Measurements from ENCODE around the gene STRADB.

The STRADB gene

GRCh38 chr2:201425952-201426351 is 25.6 kb upstream of the STRADB start:
- ChIA-PET POLR2A (no interaction called here), CTCF (interaction anchor here (0.5 to 1.1 kb wide), 2 partner anchors 9 to 244 kb away, joined by 3 read pairs; no protein-coding TSS in a partner anchor)
- Histone ChIP-seq H3K9me3 (ENCODE audit: control insufficient read depth, insufficient read depth, low read depth, low read length) (no peaks in the 10 kb centered on the region), H3K4me1 (ENCODE audit: control insufficient read depth, insufficient read depth, low read length) (peaks cover 5% of the 10 kb centered on the region), H3K4me3 (ENCODE audit: low read depth, low read length) (no peak overlapping the region), H3K36me3 (ENCODE audit: control insufficient read depth in 2 of 2, insufficient read depth in 1 of 2, low read length in 2 of 2) (no peaks in the 10 kb centered on the region), H3K27ac (ENCODE audit: extremely low read depth, low read depth, low read length) (no peak overlapping the region)
- no peak for TF ChIP-seq ZBTB11 (tag by site-specific recombination; conservative IDR thresholded peaks at IDR 0.05; ENCODE audit: low read depth)
- no peak for TF ChIP-seq ZNF530 (tag by site-specific recombination; IDR thresholded peaks at IDR 0.05; ENCODE audit: low read depth)
- no peak for TF ChIP-seq ZNF398 (tag by site-specific recombination; IDR thresholded peaks at IDR 0.05)
- TF ChIP-seq REPIN1 (tag by site-specific recombination; IDR thresholded peaks at IDR 0.05; ENCODE audit: low read depth) = no peak
- TF ChIP-seq ZSCAN23 (tag by site-specific recombination; IDR thresholded peaks at IDR 0.05) = no peak
- no peak for TF ChIP-seq SCRT2 (tag by site-specific recombination; IDR thresholded peaks at IDR 0.05)
- TF ChIP-seq ZBTB21 (tag by site-specific recombination; IDR thresholded peaks at IDR 0.05) = no peak
- no peak for TF ChIP-seq SCRT1 (tag by site-specific recombination; IDR thresholded peaks at IDR 0.05; ENCODE audit: borderline replicate concordance)
- no peak for TF ChIP-seq ZNF639 (tag by site-specific recombination; IDR thresholded peaks at IDR 0.05)
- no peak for TF ChIP-seq CTCF (tag by site-specific recombination; IDR thresholded peaks at IDR 0.05)
- no peak for TF ChIP-seq ZNF121 (tag by site-specific recombination; IDR thresholded peaks at IDR 0.05)
- no peak for TF ChIP-seq ZNF449 (tag by site-specific recombination; IDR thresholded peaks at IDR 0.05)
- no peak for TF ChIP-seq ZNF133 (tag by site-specific recombination; IDR thresholded peaks at IDR 0.05)
- no peak for TF ChIP-seq ZNF704 (tag by site-specific recombination; IDR thresholded peaks at IDR 0.05)
- TF ChIP-seq KLF7 (tag by site-specific recombination; IDR thresholded peaks at IDR 0.05; ENCODE audit: borderline replicate concordance) = no peak
- no peak for TF ChIP-seq ZNF24 (tag by site-specific recombination; IDR thresholded peaks at IDR 0.05)
- no peak for TF ChIP-seq BCL6B (tag by site-specific recombination; IDR thresholded peaks at IDR 0.05)
